Endodermal cell (in vitro differentiated cells): ENCODE results near the gene CMYA5. TPM values are rescaled to one million over a fixed set of nuclear protein-coding genes. Genes with fewer than 3 reads are reported as not detected.
A peak's percentile ranks its signal among the peaks of the same experiment; 100 is the strongest.

Source experiments
- DNase-seq: peaks from one replicate; pipeline ENCODE4 v3.0.0-alpha.2; 2017
- H3K27ac ChIP-seq: 2 replicates; pipeline ENCODE4 v1.5.1; 2013; ENCODE audit warnings: mild to moderate bottlenecking, low read depth, low read length, moderate library complexity
- H3K27me3 ChIP-seq: 2 replicates; pipeline ENCODE4 v1.6.1; 2013; ENCODE audit warnings: mild to moderate bottlenecking, low read length, moderate library complexity; ENCODE audit not compliant: insufficient read depth, control insufficient read depth, poor library complexity, severe bottlenecking
- H3K36me3 ChIP-seq: 2 replicates; pipeline ENCODE4 v1.7.0; 2013; ENCODE audit warnings: mild to moderate bottlenecking, low read length, moderate library complexity; ENCODE audit not compliant: control insufficient read depth, insufficient read depth
- H3K4me1 ChIP-seq: one replicate; pipeline ENCODE4 v1.7.0; 2013; ENCODE audit warnings: low read length; ENCODE audit not compliant: control insufficient read depth, insufficient read depth
- H3K4me3 ChIP-seq: 2 replicates; pipeline ENCODE4 v1.5.1; 2013; ENCODE audit warnings: mild to moderate bottlenecking, low read length, moderate library complexity
- H3K9ac ChIP-seq: 2 replicates; pipeline ENCODE4 v1.6.1; 2013; ENCODE audit warnings: mild to moderate bottlenecking, low read length, moderate library complexity; ENCODE audit not compliant: poor library complexity, severe bottlenecking; ENCODE audit errors: extremely low read depth
- H3K9me3 ChIP-seq: 2 replicates; pipeline ENCODE4 v1.6.1; 2013; ENCODE audit warnings: mild to moderate bottlenecking, low read length, moderate library complexity; ENCODE audit not compliant: control insufficient read depth
- H3K27ac Mint-ChIP-seq: 2 replicates; pipeline ENCODE4 v1.8.0; 2020; ENCODE audit warnings: mixed read lengths
- H3K27me3 Mint-ChIP-seq: 2 replicates; pipeline ENCODE4 v1.8.0; 2021; ENCODE audit warnings: mild to moderate bottlenecking, mixed read lengths; ENCODE audit not compliant: insufficient read depth
- H3K36me3 Mint-ChIP-seq: 2 replicates; pipeline ENCODE4 v1.8.0; 2020; ENCODE audit warnings: low read depth, mixed read lengths
- H3K4me1 Mint-ChIP-seq: 2 replicates; pipeline ENCODE4 v1.8.0; 2020; ENCODE audit warnings: mixed read lengths
- H3K4me3 Mint-ChIP-seq: 2 replicates; pipeline ENCODE4 v1.8.0; 2020; ENCODE audit warnings: mild to moderate bottlenecking, moderate library complexity, mixed read lengths
- H3K9me3 Mint-ChIP-seq: 2 replicates; pipeline ENCODE4 v1.8.0; 2020; ENCODE audit warnings: mild to moderate bottlenecking, mixed read lengths
- CTCF ChIP-seq: fragments of 200-600 bp; sonication (generic); conservative IDR thresholded peaks from 2 replicates; pipeline ENCODE4 v1.5.0; 2021; ENCODE audit warnings: antibody characterized with exemption, mild to moderate bottlenecking
- WGBS, 2 experiments: methylation state at CpG; one replicate each; pipeline versions ENCODE4 v1.1.5 to v1.1.7; 2013; ENCODE audit warnings: missing lambda C conversion rate in 2 of 2, mixed read lengths in 1 of 2; ENCODE audit not compliant: insufficient coverage in 1 of 2, insufficient read length in 1 of 2; 5-methylcytosine and 5-hydroxymethylcytosine counted together
- total RNA-seq, 2 donors: library from RNA; stranded (reverse); fragmentation: NEBNext Ultra II Directional in 1 of 2; extraction: Animal tissue kit (Norgen Biotek cat#: 25700) in 1 of 2; gene quantifications; 2 replicates in 1 of 2; 3 replicates in 1 of 2; pipeline ENCODE4 v1.2.1, GENCODE V29; 2021

The CMYA5 gene
- total RNA-seq, 2 donors from 2014 or later = 0.69 to 1.6 TPM

DNA sequence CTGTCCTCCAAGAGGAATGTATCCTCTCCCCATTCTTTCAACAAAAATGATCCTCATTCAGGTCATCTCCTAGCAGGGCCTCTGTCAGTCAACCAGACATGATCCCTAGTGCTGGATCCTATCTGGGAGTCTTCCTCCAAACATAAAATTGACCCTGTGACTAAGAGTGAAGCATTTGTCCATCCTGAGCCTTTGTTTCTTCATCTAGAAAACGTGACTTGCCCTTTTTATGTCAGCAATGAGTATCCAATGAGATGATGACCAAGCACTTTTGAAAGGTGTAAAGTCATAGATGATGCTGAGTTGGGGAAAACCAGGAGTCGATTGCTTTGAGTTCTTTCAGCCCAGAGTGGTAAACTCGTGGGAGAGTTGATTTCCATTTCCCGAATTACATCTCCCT is 143.3 kb downstream of the CMYA5 start:
- Histone ChIP-seq H3K9me3 (no peaks in the 10 kb centered on the region), H3K4me3 (no peak overlapping the region), H3K4me1 (no peaks in the 10 kb centered on the region), H3K27me3 (no peaks in the 10 kb centered on the region), H3K36me3 (no peaks in the 10 kb centered on the region), H3K9ac (no peak overlapping the region), H3K27ac (no peak overlapping the region)
- Mint-ChIP-seq H3K36me3 (no peaks in the 10 kb centered on the region), H3K4me3 (no peak overlapping the region), H3K27ac (no peak overlapping the region), H3K27me3 (peaks cover 4% of the 10 kb centered on the region), H3K9me3 (no peaks in the 10 kb centered on the region), H3K4me1 (no peaks in the 10 kb centered on the region)
- no peak for TF ChIP-seq CTCF
- DNase-seq = no peak
- WGBS, 2 experiments = 83 to 92% methylated on average over 2 to 4 of the region's 4 CpGs

- Mint-ChIP-seq H3K27me3 (peaks cover 4% of the 10 kb centered on the region), H3K4me3 (no peak overlapping the region), H3K36me3 (no peaks in the 10 kb centered on the region), H3K9me3 (no peaks in the 10 kb centered on the region), H3K4me1 (no peaks in the 10 kb centered on the region), H3K27ac (no peak overlapping the region)
- Histone ChIP-seq H3K4me3 (no peak overlapping the region), H3K9ac (no peak overlapping the region), H3K27ac (no peak overlapping the region), H3K36me3 (no peaks in the 10 kb centered on the region), H3K9me3 (no peaks in the 10 kb centered on the region), H3K27me3 (no peaks in the 10 kb centered on the region), H3K4me1 (no peaks in the 10 kb centered on the region)
- TF ChIP-seq CTCF = no peak
- 95 to 100% methylated on average over 3 of the region's 3 CpGs for WGBS, 2 experiments
- DNase-seq = peak; percentile 13
Measured at GRCh38 chr5:79834098-79834753, 144.6 kb downstream of the CMYA5 start.

DNA sequence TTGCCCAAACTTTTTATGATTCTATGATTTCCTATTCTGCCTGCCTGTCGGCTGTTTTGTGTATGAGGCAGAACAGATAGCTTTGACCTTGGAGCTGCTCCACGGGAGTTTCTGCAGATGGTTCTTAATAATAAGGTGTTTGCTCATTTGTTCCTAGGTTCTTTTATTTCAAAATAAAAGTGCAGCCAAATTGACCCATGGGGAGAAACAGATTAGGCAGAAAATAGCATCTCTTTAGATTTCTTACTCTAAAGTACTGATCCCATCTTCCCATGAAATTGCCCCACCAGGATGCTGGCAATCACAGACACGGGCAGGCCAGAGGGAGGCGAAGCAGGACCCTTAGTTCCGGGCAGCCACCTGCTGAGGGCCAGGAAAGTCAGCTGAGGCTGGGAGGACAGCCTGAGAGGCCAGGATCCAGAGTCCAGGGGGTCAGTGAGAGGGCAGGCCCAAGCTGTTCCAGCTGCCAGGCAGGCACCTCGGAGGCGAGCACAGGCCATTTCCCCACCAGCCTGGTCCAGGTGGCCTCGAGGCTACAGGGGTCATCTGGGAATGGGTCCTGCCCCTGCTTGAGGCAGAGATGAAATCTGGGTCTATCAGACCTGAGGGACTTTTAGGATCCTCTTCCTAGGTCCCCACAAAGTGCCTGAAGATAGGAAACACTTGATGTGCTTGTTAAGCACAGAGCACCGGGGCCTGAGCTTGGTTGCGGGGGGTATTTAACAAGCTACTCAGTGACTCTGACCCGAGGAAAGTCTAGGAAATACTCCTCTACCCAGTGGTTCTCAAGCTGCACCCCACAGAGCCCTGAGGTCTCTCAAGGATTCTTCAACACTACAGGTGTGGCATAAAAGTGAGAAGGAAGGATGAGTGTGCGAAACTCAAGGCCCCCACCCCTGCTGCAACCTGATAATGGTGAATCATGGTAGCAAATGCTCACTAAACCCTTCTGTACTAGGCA is 145.4 kb downstream of the CMYA5 start:
- Mint-ChIP-seq H3K36me3 (no peaks in the 10 kb centered on the region), H3K9me3 (no peaks in the 10 kb centered on the region), H3K4me3 (no peak overlapping the region), H3K4me1 (no peaks in the 10 kb centered on the region), H3K27me3 (peaks cover 2% of the 10 kb centered on the region), H3K27ac (no peak overlapping the region)
- Histone ChIP-seq H3K27ac (no peak overlapping the region), H3K9ac (no peak overlapping the region), H3K36me3 (no peaks in the 10 kb centered on the region), H3K27me3 (no peaks in the 10 kb centered on the region), H3K9me3 (no peaks in the 10 kb centered on the region), H3K4me1 (no peaks in the 10 kb centered on the region), H3K4me3 (no peak overlapping the region)
- TF ChIP-seq CTCF = no peak
- DNase-seq = peak; percentile 23
- WGBS, 2 experiments = 88 to 89% methylated on average over 7 to 12 of the region's 12 CpGs
